IPS-18a (cell line): ENCODE results near the gene SNF8.

Experiments used
- H3K27ac ChIP-seq: one replicate; pipeline ENCODE4 v1.5.1; 2013; ENCODE audit warnings: low read length
- H3K27me3 ChIP-seq: one replicate; pipeline ENCODE4 v1.6.1; 2013; ENCODE audit warnings: mild to moderate bottlenecking, low read length; ENCODE audit not compliant: control insufficient read depth, insufficient read depth
- H3K36me3 ChIP-seq: one replicate; pipeline ENCODE4 v1.6.1; 2013; ENCODE audit warnings: low read depth, low read length; ENCODE audit not compliant: control insufficient read depth
- H3K4me1 ChIP-seq: one replicate; pipeline ENCODE4 v1.6.1; 2013; ENCODE audit warnings: low read depth, low read length; ENCODE audit not compliant: control insufficient read depth
- H3K4me3 ChIP-seq: one replicate; pipeline ENCODE4 v1.5.1; 2013; ENCODE audit warnings: low read length
- H3K9ac ChIP-seq: one replicate; pipeline ENCODE4 v1.6.1; 2013; ENCODE audit warnings: mild to moderate bottlenecking, low read length, moderate library complexity
- H3K9me3 ChIP-seq: one replicate; pipeline ENCODE4 v1.6.1; 2013; ENCODE audit warnings: low read depth, low read length; ENCODE audit not compliant: control insufficient read depth

The SNF8 gene

GRCh38 chr17:48944515-48945260 is at the start of gene SNF8:
SNF8 (minus strand) TSS chr17:48944842; CDS start chr17:48944734, 108 bp downstream.
- peaks cover 5% of the 10 kb centered on the region for H3K36me3 ChIP-seq
- H3K9me3 ChIP-seq, result no peaks in the 10 kb centered on the region
- H3K27me3 ChIP-seq, result no peaks in the 10 kb centered on the region
- no peaks in the 10 kb centered on the region for H3K4me1 ChIP-seq
- peak within 1 kb of the TSS; percentile 78 for H3K4me3 ChIP-seq
- peak within 1 kb of the TSS; percentile 99 for H3K27ac ChIP-seq
- peak within 1 kb of the TSS; percentile 70 for H3K9ac ChIP-seq

DNA sequence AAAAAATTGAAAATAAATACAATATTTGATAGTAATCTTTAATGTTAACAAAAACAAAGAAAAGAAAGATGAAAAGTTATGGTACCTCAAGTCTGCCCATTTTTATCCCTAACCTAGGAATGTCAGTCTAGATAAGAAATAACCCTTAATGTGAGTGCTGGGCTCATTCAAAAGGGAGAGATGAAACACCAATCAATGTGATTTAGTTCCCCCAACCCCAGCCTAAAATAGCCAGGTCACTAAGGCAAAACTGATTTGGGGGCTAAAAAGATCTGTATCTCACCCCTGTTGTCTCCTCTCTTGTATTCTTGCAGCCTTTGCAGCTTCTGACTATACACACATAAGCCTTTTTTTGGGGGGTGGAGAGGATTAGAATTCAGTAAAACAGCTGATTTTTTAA is 49.3 kb upstream of the SNF8 start:
- Histone ChIP-seq H3K4me1 (peaks cover 41% of the 10 kb centered on the region), H3K27me3 (no peaks in the 10 kb centered on the region), H3K9ac (peak overlapping the region; percentile 100), H3K4me3 (peak overlapping the region; percentile 99), H3K27ac (peak overlapping the region; percentile 46), H3K36me3 (no peaks in the 10 kb centered on the region), H3K9me3 (no peaks in the 10 kb centered on the region)

DNA sequence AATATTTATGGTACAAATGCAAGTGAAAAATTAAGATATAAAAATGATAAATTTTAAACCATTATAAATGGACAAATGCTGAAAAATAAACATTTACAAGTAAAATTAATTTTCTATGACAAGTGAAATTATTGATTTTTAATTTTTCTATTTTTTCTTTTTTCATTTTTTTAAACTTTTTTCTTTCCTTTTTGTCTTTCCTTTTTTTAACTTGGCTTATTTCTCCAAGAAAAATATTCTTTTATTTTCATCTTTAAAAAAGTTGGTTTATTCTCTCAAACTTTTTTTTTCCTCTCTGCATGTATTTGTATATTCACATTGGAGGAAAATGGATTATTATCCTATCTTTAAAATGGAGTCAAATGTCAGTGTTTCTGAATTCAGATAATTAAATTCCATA is 48.7 kb upstream of the SNF8 start:
- H3K27me3 ChIP-seq, result no peaks in the 10 kb centered on the region
- peaks cover 41% of the 10 kb centered on the region for H3K4me1 ChIP-seq
- no peak overlapping the region for H3K9ac ChIP-seq

DNA sequence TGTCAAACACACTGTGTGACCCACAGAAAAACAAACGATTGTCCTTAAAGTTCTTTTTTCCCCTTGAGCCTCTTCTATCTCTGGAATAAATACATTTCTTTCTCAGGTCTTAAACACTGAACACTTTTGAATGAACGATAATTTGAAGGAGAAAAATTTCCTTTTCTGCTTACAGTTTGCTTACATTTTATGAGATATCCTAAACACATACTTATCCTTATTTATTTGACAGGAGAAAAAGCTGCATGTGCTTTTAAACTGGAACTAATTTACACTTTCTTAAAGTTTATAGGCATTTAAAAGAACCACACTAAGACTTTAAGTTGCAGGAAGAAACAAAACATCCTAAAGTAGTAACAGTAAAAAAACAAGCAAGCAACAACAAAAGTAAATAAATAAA is 47.8 kb upstream of the SNF8 start:
- Histone ChIP-seq H3K9ac (peak overlapping the region; percentile 6), H3K4me1 (peaks cover 41% of the 10 kb centered on the region), H3K4me3 (no peak overlapping the region), H3K27ac (peak overlapping the region; percentile 45), H3K36me3 (no peaks in the 10 kb centered on the region), H3K27me3 (no peaks in the 10 kb centered on the region), H3K9me3 (no peaks in the 10 kb centered on the region)

More for the DNA sequence above, 48.7 kb upstream of the SNF8 start:
- Histone ChIP-seq H3K36me3 (no peaks in the 10 kb centered on the region), H3K27ac (no peak overlapping the region), H3K9me3 (no peaks in the 10 kb centered on the region), H3K4me3 (no peak overlapping the region)

DNA sequence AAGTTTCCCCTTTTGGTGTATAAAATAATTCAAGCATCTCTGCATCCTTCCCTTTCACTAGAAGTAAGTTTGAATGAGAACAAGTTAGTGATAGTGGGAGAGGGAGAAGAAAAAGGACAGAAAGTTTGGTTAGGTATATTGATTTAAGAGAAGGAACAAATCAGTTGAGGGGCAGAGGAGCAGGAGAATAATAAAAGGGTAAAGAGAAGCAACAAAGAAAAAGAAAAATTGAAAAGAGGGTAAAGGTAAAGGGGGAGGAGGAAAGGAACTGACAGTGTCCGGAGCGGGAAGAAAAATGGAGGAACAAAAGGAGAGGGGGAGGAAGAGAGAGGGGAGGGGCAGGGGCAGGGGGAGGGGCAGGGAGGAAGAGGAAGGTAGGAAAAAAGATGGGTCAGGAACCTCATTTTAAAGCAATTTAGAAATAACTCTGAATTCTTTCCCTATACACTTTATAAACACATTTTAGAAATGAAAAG is 46.3 kb upstream of the SNF8 start:
- H3K27me3 ChIP-seq, result no peaks in the 10 kb centered on the region
- peak overlapping the region; percentile 68 for H3K9ac ChIP-seq
- no peaks in the 10 kb centered on the region for H3K36me3 ChIP-seq
- H3K27ac ChIP-seq, result peak overlapping the region; percentile 81
- H3K4me1 ChIP-seq, result peaks cover 41% of the 10 kb centered on the region
- no peaks in the 10 kb centered on the region for H3K9me3 ChIP-seq
- peak overlapping the region; percentile 54 for H3K4me3 ChIP-seq

- Histone ChIP-seq H3K9ac (no peak overlapping the region), H3K4me3 (no peak overlapping the region), H3K4me1 (peaks cover 35% of the 10 kb centered on the region), H3K36me3 (no peaks in the 10 kb centered on the region), H3K27me3 (no peaks in the 10 kb centered on the region), H3K27ac (no peak overlapping the region), H3K9me3 (no peaks in the 10 kb centered on the region)
Measured at GRCh38 chr17:48989100-48989499, 44.5 kb upstream of the SNF8 start.

DNA sequence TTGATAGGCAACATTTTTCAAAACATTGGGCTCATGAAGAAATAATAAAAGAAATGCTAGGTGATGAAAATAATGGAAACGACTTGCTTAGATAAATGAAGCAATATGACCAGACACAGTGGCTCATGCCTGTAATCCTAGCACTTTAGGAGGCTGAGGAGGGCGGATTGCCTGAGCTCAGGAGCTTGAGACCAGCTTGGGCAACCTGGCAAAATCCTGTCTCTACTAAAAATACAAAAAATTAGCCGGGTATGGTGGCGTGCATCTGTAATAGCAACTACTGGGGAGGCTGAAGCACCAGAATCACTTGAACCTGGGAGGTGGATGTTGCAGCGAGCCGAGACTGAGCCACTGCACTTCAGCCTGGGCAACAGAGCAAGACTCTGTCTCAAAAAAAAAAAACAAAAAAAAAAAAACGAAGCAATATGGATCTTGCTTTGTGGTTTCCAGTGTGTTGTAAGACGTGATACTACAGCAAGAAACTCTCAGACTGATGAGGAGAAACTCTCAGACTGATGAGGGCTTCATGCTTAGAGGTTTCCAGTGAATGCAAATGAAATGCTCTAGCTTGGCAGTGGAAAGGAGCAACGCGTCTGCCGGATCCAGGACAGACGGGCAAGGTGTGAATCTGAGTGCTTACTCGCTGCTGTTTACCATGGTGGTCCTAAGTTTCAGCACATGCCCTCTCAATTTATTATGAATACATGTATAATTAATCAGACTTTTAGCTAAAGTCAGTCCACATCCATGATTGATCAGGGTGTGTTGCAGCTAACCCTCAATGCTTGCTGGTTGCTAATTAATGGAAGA is 41.0 kb upstream of the SNF8 start:
- Histone ChIP-seq H3K4me1 (peaks cover 9% of the 10 kb centered on the region), H3K9me3 (no peaks in the 10 kb centered on the region), H3K36me3 (no peaks in the 10 kb centered on the region), H3K27me3 (no peaks in the 10 kb centered on the region), H3K9ac (no peak overlapping the region), H3K4me3 (no peak overlapping the region), H3K27ac (no peak overlapping the region)

DNA sequence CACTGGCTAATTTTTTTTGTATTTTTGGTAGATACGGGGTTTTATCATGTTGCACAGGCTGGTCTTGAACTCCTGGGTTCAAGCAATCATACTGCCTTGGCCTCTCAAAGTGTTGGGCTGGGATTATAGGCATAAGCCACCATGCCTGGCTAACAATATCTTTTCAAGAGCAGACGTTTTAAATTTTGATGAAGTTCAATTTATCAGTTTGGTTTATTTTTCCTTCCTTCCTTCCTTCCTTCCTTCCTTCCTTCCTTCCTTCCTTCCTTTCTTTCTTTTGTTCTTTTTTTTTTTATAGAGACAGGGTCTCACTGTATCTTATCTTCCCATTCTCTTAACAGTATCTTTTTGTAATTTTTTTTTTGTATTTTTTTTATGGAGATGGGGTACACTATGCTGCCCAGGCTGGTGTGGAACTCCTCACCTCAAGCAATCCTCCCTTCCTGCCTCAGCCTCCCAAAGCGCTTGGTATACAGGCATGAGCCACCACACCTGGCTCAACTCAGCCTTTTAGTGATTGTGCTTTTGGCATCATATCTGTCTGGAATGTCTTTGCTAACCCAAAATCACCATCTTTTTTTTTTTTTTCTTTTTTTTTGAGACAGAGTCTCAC is 37.4 kb upstream of the SNF8 start:
- Histone ChIP-seq H3K36me3 (no peaks in the 10 kb centered on the region), H3K27me3 (no peaks in the 10 kb centered on the region), H3K9me3 (no peaks in the 10 kb centered on the region), H3K9ac (no peak overlapping the region), H3K27ac (no peak overlapping the region), H3K4me1 (no peaks in the 10 kb centered on the region), H3K4me3 (no peak overlapping the region)

DNA sequence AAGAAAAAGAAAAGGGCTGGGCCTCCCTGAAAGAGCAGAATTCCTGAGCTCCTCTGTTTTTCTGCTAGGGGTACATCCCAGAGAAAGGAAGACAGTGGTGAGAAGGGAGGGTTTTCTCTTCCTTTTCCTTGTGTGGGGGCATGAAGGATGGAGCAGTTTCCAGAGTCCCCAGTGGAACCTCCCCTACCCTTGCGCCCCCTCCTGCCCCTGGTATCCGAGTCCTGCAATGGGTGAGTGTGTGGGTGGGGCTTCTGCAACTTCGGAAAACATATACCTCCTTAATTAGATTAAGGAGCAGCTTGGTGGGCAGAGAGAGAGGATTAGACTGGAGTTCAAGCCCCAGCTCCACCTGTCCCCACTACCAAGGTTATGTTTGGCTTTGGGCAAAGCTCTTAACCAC is 29.2 kb upstream of the SNF8 start:
- H3K27ac ChIP-seq, result no peak overlapping the region
- H3K9ac ChIP-seq, result no peak overlapping the region
- no peaks in the 10 kb centered on the region for H3K27me3 ChIP-seq
- no peaks in the 10 kb centered on the region for H3K36me3 ChIP-seq
- peaks cover 7% of the 10 kb centered on the region for H3K4me1 ChIP-seq
- no peak overlapping the region for H3K4me3 ChIP-seq
- no peaks in the 10 kb centered on the region for H3K9me3 ChIP-seq

- Histone ChIP-seq H3K4me1 (peaks cover 7% of the 10 kb centered on the region), H3K9ac (no peak overlapping the region), H3K27me3 (no peaks in the 10 kb centered on the region), H3K4me3 (no peak overlapping the region), H3K36me3 (no peaks in the 10 kb centered on the region), H3K9me3 (no peaks in the 10 kb centered on the region), H3K27ac (no peak overlapping the region)
Measured at GRCh38 chr17:48972749-48973097, 28.1 kb upstream of the SNF8 start.

DNA sequence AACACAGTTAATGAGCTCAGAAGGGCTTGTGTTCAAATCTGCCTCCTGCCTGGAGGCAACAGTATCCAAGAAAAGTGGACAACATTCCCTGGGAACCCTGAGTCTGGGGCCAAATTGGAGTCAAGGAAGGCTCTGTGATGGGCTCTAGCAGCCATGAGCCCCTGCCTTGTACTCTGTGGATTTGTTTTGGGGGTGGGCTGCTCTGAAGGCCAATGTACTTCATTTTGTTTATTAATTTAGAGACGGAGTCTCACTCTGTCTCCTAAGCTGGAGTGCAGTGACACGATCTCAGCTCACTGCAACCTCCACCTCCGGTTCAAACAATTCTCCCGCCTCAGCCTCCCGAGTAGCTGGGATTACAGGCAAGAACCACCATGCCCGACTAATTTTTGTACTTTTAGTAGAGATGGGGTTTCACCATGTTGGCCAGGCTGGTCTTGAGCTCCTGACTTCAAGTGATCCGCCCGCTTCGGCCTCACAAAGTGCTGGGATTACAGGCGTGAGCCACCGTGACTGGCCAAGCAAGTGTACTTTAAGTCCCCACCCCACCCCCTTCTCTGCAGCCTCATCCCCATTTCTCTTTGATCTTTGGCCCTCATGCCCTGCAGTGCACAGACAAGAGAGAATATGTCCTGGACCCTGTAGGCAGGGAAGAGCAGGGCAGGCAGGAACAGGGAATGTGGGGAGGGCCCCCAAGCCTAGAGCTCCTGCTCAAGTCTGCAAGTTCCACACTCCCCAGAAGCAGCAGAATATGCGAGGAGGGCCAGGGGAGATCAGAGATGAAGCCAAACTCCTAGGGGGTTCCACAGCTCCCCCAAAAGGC is 26.4 kb upstream of the SNF8 start:
- no peaks in the 10 kb centered on the region for H3K27me3 ChIP-seq
- no peak overlapping the region for H3K4me3 ChIP-seq
- H3K4me1 ChIP-seq, result peaks cover 7% of the 10 kb centered on the region
- no peaks in the 10 kb centered on the region for H3K36me3 ChIP-seq
- no peak overlapping the region for H3K27ac ChIP-seq
- H3K9me3 ChIP-seq, result no peaks in the 10 kb centered on the region
- H3K9ac ChIP-seq, result no peak overlapping the region
